NCI-H2196 treated with DMSO at 0.1 percent for 48 hours (cell line): ENCODE data around the gene F10.

Experiments used
- DNase-seq: peaks from one replicate; lab custom pipeline; 2025; ENCODE audit not compliant: unreplicated experiment; lab: John Stamatoyannopoulos, UW

Gene F10

GRCh38 chr13:113190181-113190580, 67.6 kb downstream of the F10 start:
- no peak for DNase-seq

- no peak for DNase-seq
Measured at GRCh38 chr13:113192279-113192678, 69.7 kb downstream of the F10 start.

GRCh38 chr13:113192902-113193301, 70.3 kb downstream of the F10 start:
- no peak for DNase-seq

GRCh38 chr13:113195360-113195759, 72.8 kb downstream of the F10 start:
- DNase-seq, result no peak

- DNase-seq, result no peak
Measured at GRCh38 chr13:113196970-113197737, 74.6 kb downstream of the F10 start.
